GM12878 (cell line): ENCODE measurements around the gene POLR3E. TPM values are rescaled to one million over a fixed set of nuclear protein-coding genes. Genes with fewer than 3 reads are reported as not detected.

ENCODE experiments used
- ATF3 ChIP-seq: IDR thresholded peaks from 2 replicates; pipeline ENCODE4 v1.6.1; 2011; ENCODE audit warnings: low read depth, mild to moderate bottlenecking, low read length, moderate library complexity, borderline replicate concordance; ENCODE audit errors: extremely low read depth
- BCLAF1 ChIP-seq: fragments of 450-650 bp; IDR thresholded peaks from 2 replicates; pipeline ENCODE4 v1.6.1; 2017; ENCODE audit warnings: antibody characterized with exemption, mild to moderate bottlenecking, moderate library complexity
- FOS ChIP-seq: IDR thresholded peaks from 3 replicates; pipeline ENCODE4 v1.6.1; 2011; ENCODE audit warnings: borderline replicate concordance; ENCODE audit not compliant: insufficient read length; ENCODE audit errors: extremely low read depth
- HDGF ChIP-seq: fragments of 450-650 bp; IDR thresholded peaks from 2 replicates; pipeline ENCODE4 v1.6.1; 2016; ENCODE audit warnings: antibody characterized with exemption
- IKZF2 ChIP-seq, 2 experiments: fragments of 450-650 bp; IDR thresholded peaks; 2 replicates each; pipeline ENCODE4 v1.6.1; 2017; ENCODE audit warnings: mild to moderate bottlenecking in 2 of 2, moderate library complexity in 2 of 2
- IRF4 ChIP-seq: IDR thresholded peaks from 2 replicates; pipeline ENCODE4 v1.6.1; 2011; ENCODE audit warnings: low read depth, low read length
- TARDBP ChIP-seq: IDR thresholded peaks from 2 replicates; pipeline ENCODE4 v1.6.1; 2016; ENCODE audit warnings: borderline replicate concordance
- USF2 ChIP-seq: IDR thresholded peaks from 2 replicates; pipeline ENCODE4 v1.6.1; 2011; ENCODE audit warnings: low read depth, low read length, improper control_type of control experiment, borderline replicate concordance
- YBX1 ChIP-seq: fragments of 450-650 bp; IDR thresholded peaks from 2 replicates; pipeline ENCODE4 v1.6.1; 2016; ENCODE audit warnings: antibody characterized with exemption
- ZBTB11 ChIP-seq: fragments of 450-650 bp; formaldehyde crosslinking; IDR thresholded peaks from 2 replicates; pipeline ENCODE4 v1.5.0; 2022; ENCODE audit warnings: mild to moderate bottlenecking, missing genetic modification characterization
- ZNF24 ChIP-seq: fragments of 450-650 bp; IDR thresholded peaks from 2 replicates; pipeline ENCODE4 v1.6.1; 2017; ENCODE audit warnings: antibody characterized with exemption, mild to moderate bottlenecking
- ZNF274 ChIP-seq: IDR thresholded peaks from one replicate; pipeline ENCODE4 v1.8.0; 2011; ENCODE audit not compliant: insufficient read length, insufficient read depth
- polyA plus RNA-seq, 11 experiments: library from polyadenylated mRNA; depleted of rRNA in 4 of 11; unstranded in 6 of 11; stranded (reverse) in 5 of 11; fragments of >200 nt; fragmentation: Nextera tagmentation in 4 of 11; fragmentation: Illumina TruSeq in 1 of 11; extraction: Ambion mirVana in 4 of 11; extraction: Trizol in 1 of 11; gene quantifications; 1 replicate in 1 of 11; 2 replicates in 10 of 11; pipeline versions ENCODE4 v1.2.1 to v1.2.3, GENCODE V29; 2011 to 2016; ENCODE audit warnings: inconsistent platforms in 2 of 11, missing spikeins in 2 of 11, low read depth in 1 of 11
- total RNA-seq, 4 experiments: library from RNA; depleted of rRNA in 3 of 4; stranded (reverse); fragments of >200 nt in 3 of 4; fragmentation: Illumina TruSeq in 1 of 4; extraction: Trizol in 1 of 4; gene quantifications; 2 replicates each; pipeline versions ENCODE4 v1.2.1 to v1.2.3, GENCODE V29; 2013 to 2021

POLR3E gene
- total and polyA plus RNA-seq, 10 of the 15 experiments (the other 5 are each of a cell fraction or from before 2014, with no cell fraction given) = 11.1 to 79.5 (median 39.7) TPM

GRCh38 chr16:22323173-22323958 lies 26.2 kb downstream of the POLR3E start (continued):
- TF ChIP-seq ZBTB11 (CRISPR knock-in tag) (no peak), IKZF2 (IDR thresholded peaks at IDR 0.05) (no peak), FOS (no peak), TARDBP (no peak), HDGF (no peak), ATF3 (no peak), YBX1 (no peak), ZNF274 (no peak), ZNF24 (no peak), IRF4 (no peak), BCLAF1 (no peak), USF2 (no peak)
